ENCODE results near the gene RCC2.
"Not testable (repeated sequence)": the region's sequence is repeated elsewhere in the genome, so short reads cannot be mapped to it uniquely, and the experiment has no call there.

Gene RCC2

DNA sequence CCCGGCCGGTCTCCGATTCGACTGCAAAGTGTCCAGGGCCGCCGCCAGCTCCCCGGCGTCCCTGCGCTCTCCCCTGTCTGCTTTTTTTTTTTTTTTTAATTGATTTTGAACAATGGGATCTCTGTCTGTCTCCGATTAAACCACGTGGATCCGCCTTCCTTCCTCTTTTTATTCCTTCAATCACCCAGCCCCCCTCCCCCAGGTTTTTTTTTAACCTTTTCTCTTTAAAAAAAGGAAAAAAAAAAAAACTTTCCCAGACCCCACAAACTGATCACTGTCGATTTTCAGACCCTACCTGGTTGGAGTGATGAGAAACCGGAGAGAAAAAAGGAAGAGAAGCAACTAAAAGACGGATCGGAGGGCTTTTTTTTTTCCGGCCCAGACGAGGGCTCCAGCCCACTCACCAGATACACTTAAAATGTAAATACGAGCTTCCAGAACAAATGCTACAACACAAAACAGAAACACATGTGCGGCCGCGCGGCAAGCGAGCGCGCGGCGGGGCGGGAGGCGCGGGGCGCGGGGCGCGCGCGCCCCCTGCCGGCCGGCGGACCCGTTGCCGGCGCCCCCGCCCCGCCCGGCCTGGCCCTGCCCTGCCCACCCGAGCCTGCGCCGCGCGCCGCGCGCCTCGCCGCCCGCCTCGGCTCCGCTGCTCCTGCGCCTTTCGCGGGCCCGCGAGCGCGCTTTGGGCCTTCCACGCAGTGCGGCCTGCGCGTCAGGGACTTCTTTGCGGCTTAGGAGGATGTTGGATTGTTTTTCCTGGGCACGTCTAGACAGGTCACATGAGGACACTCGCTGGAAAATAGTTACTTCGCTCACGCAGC lies at the start of gene RCC2:
Gene RCC2 (minus strand): TSS at position 428 of the 824 bp plus-strand sequence. CDS start 1,163 bp downstream, outside the sequence.
- DNase-seq (ENCODE audit: low spot score) = peak; percentile 77

DNA sequence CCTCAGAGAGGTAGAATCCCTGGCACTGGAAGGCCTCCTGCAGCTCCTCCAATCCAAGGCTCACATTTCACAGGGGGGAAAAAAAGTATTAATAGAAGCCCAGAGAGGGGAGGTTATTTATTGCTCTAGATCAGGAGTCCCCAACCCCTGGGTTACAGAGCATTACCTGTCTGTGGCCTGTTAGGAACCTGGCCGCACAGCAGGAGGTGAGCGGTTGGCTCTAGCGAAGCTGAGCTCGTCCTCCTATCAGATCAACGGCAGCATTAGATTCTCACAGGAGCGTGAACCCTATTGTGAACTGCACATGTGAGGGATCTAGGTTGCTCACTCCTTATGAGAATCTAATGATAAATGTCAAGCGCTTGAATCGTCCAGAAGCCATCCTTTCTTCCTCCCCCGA lies 46.8 kb upstream of the RCC2 start:
- DNase-seq (ENCODE audit: low spot score) = no peak

DNA sequence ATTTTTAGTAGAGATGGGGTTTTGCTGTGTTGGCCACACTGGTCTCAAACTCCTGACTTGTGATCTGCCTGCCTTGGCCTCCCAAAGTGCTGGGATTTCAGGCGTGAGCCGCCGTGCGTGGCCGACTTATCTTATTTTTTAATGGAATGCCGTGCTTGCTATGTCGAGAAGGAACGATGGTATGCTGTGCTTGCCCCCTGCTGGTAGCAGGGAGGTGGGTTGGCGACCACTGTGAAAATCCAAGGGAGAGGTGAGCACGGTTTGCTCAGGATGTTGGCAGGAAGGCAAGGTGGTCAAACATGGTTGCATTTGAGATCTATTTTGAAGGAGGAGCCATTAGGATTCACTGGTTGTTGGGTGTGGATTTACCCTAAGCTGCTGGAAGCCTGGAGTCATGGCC lies 45.8 kb upstream of the RCC2 start:
- DNase-seq (ENCODE audit: low spot score) = no peak

DNA sequence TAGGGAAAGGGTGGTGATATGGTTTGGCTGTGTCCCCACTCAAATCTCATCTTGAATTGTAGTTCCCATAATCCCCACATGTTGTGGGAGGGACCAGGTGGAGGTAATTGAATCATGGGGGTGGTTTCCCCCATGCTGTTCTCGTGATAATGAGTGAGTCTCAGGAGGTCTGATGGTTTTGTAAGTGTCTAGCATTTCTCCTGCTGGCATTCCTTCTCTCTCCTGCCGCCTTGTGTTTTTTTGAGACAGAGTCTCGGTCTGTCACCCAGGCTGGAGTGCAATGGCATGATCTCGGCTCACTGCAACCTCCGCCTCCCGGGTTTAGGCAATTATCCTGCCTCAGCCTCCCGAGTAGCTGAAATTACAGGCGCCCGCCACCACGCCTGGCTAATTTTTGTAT lies 42.5 kb upstream of the RCC2 start:
- not testable (repeated sequence) for DNase-seq (ENCODE audit: low spot score)

DNA sequence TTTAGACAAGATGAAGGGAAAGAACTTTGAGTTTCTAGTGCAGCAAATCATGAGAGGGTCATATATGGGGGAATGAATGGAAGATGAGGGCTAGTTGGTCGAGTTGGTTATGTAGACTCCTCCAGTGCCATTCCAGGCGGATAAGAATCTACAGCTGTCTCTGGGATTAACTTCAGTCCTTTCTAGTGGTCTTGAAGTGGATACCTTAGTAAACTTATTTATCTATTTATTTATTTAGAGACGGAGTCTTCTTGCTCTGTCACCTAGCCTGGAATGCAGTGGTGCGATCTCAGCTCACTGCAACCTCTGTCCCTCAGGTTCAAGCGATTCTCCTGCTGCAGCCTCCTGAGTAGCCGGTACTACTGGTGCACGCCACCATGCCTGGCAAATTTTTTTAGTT lies 41.4 kb upstream of the RCC2 start:
- DNase-seq (ENCODE audit: low spot score) = no peak

DNA sequence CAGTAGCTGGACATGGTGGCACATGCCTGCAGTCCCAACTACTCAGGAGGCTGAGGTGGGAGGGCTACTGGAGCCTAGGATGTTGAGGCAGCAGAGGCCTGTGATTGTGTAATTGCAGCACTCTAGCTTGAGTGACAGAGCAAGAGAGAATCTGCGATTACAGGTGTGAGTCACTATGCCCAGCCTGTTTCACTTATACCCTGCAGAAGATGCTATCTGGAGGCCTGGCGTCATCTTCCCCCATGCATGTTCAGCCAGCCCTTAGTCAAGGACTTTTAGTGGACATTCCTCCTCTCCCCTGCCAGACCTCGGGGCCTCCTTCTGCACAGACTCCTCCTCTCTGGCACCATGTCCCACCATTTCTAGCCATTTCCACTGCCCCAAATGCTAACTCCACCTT lies 36.3 kb upstream of the RCC2 start:
- DNase-seq (ENCODE audit: low spot score) = no peak

DNA sequence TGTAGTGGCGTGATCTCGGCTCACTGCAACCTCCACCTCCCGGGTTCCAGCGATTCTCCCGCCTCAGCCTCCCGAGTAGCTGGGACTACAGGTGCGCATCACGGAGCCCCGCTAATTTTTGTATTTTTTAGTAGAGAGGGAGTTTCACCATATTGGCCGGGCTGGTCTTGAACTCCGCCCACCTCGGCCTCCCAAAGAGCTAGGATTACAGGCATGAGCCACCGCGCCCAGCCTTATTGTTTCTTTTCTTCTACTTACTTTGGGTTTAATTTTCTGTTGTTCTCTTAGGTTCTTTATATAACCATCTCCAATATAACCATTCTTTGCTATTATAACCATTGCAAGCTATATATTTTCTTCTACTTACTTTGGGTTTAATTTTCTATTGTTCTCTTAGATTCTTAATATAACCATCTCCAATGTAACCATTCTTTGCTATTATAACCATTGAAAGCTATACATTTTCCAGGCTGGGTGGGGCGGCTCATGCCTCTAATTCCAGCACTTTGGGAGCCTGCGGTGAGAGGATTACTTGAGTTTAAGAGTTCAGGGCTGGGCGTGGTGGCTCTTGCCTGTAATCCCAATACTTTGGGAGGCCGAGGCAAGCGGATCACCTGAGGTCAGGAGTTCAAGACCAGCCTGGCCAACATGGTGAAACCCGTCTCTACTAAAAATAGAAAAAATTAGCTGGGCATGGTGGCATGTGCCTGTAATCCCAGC lies 35.5 kb upstream of the RCC2 start:
- not testable (repeated sequence) for DNase-seq (ENCODE audit: low spot score)

DNA sequence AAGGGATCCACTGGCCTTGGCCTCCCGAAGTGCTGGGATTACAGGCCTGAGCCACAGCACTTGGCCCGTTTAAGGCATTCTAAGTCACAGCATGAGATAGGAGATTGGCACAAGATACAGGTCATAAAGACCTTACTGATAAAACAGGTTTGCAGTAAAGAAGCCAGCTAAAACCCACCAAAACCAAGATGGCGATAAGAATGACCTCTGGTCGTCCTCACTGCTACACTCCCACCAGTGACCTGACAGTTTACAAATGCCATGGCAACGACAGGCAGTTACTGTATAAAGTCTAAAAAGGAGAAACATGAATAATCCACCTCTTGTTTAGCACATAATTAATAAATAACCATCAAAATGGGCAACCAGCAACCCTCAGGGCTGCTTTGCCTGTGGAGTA lies 33.3 kb upstream of the RCC2 start:
- DNase-seq (ENCODE audit: low spot score) = no peak

DNA sequence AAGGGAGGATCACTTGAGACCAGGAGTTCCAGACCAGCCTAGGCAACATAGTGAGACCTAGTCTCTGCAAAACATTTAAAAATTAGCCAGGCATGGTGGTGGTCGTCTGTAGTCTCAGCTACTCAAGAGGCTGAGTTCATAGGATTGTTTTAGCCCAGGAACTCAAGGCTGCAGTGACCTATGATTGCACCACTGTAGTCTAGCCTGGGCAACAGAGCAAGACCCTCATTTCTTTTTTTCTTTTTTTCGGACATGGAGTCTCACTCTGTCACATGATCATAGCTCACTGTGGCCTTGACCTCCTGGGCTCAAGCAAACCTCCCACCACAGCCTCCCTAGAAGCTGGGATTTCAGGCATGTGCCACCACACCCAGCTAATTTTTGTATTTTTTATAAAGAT lies 31.9 kb upstream of the RCC2 start:
- no peak for DNase-seq (ENCODE audit: low spot score)

DNA sequence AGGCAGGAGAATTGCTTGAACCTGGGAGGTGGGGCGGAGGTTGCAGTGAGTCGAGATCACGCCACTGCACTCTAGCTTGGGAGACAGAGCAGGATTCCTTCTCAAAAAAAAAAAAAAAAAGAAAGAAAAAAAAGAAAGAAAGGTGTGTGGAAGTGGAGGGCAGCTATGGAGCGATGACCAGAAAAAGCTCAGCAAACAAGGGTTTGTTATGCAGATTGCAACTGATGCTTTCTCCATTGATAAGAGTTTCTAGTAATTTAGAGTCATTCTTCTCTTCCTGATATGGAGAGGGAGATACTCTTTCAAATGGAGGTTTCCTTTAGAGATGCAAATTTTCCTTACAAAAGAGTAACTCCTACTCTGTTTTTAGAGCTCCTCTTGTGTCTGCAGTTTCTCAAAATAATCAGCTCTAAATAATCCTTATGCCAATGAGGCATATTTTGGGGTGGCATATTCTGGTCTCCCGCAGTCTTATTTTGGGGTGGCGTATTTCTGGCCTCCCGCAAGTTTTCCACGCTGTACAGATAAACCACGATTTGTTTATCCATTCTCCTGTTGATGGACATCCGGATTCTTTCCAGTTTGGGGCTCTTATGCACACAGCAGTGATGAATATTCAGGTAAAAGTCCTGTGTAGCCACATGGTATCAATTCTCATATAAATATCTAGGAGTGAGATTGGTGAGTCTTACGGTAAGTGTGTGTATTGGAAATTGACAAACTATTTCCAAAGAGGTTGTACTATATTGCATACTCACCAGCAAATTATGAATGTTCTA lies 30.7 kb upstream of the RCC2 start:
- DNase-seq (ENCODE audit: low spot score) = no peak

DNA sequence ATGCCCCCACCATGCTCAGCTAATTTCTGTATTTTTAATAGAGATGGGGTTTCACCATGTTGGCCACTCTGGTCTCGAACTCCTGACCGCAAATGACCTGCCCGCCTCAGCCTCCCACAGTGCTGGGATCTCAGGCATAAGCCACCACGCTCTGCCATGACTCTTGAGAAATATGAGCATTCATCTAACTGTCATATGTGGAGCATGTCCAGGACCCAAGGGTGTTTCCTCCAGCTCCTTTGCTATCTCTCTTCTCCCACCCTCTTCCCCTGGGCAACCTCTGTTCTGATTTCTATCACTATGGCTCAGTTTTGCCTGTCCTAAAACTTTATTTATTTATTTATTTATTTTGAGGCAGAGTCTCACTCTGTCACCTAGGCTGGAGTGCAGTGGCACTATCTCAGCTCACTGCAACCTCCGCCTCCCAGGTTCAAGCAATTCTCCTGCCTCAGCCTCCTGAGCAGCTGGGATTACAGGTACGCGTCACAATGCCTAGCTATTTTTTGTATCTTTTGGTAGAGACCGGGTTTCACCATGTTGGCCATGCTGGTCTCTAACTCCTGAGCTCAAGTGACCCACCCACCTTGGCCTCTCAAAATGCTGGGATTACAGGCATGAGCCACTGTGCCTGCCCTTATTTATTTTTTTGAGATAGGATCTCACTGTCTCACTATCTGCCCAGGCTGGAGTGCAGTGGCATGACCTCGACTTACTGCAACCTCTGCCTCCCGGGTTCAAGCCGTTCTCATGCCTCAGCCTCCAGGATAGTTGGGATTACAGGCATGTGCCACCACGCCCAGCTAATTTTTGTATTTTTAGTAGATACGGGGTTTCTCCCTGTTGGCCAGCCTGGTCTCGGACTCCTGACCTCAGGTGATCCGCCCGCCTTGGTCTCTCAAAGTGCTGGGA lies 29.1 kb upstream of the RCC2 start:
- DNase-seq (ENCODE audit: low spot score) = not testable (repeated sequence)

DNA sequence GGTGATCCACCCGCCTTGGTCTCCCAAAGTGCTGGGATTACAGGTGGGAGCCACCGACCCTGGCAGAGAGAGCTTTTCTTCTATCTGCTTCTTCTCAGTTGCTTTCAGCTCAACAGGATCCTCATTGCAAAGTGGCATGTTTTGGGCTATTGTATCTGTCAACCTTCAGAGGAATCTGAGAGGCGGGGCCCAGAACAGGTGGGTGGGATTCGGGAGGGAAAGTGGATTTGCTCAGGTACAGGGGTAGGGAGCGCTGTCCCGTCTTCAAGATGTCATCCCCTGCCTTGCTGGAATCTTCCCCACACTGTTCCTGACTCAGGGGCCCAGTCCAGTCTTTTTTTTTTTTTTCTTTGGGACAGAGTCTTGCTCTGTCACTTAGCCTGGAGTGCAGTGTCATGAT lies 26.9 kb upstream of the RCC2 start:
- no peak for DNase-seq (ENCODE audit: low spot score)

DNA sequence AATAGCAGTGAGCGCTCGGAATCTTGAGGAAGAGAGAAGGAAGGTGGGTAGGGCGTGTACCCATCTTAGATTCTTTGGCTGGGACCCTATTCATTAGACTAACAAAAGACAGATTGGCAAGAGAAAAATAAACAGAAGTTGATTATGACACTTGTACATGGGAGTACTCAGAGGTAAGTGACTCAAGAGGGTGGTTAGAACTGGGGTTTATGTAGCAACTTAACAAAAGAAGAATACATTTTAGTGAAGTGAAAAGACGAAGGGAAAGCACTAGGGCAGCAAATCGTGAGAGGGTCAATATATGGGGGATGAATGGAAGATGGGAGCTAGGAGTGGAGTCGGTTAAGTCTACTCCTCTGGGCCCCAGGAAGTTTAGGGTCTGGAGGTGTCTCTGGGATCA lies 25.8 kb upstream of the RCC2 start:
- no peak for DNase-seq (ENCODE audit: low spot score)

DNA sequence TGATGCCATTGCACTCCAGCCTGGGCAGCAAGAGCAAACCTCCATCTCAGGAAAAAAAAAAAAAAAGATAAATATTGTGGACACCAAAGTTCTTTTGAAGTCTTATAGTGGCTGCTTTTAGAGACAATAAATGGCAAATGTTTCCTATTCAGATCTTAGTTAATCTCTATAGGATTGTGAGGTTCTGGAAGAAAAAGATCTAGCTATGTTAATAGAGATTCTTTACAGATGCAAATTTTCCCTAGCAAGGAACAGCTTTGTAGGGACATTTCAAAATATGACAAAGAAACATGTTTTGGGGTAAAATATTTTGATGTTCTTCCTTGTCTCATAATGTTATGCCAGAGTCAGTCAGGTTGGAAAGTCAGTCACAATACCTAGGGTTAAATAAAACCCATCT lies 24.5 kb upstream of the RCC2 start:
- no peak for DNase-seq (ENCODE audit: low spot score)

DNA sequence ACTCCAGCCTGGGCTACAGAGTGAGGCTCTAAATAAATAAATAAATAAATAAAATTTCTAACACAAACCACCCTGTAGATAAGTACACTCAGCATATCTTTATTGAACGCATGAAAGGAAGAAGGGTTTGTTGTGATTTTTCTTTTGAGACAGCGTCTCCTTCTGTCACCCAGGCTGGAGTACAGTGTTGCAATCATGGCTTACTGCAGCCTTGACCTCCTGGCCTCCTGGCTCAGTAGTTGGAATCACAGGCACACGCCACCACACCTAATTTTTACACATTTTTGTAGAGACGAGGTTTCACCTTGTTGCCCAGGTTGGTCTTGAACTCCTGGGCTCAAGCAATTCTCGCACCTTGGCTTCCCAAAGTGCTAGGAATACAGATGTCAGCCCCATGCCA lies 23.2 kb upstream of the RCC2 start:
- DNase-seq (ENCODE audit: low spot score) = no peak

DNA sequence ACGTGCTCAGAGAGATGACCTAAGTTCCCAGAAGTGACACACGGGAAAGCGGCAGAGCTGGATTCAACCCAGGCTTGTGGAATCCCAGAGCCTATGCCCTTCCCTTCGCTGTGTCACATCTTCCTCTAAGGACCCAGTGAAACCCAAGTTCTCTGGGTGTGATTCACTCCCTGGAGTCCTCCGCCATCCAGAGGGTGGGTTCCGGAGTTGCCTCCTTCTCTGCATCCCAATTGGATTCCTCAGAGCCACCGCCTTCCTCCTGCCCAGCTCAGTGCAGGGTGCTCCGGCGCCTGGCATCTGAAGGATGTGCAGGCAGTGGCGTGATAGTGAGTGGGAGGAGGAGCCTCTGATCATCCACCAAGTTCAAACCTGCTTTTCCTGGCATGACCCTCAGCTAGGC lies 20.7 kb upstream of the RCC2 start:
- DNase-seq (ENCODE audit: low spot score) = no peak

DNA sequence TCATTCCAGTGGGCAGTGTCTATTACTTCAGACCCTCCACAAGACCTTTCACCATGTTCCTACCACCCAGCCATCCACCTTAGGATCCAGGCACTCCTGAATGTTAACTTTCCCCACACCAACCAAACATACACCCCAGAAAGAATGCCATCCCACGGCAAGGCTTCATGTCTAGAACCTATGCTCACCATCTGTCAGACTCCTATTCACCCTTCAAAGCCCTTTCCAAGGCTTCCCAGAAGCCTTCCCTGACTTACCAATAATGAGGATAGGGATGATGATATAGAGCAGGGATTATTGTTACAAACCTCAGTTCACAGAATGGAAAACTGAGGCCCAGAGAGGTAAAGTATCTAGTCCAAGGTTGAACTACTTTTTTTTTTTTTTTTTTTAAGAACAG lies 19.3 kb upstream of the RCC2 start:
- no peak for DNase-seq (ENCODE audit: low spot score)

DNA sequence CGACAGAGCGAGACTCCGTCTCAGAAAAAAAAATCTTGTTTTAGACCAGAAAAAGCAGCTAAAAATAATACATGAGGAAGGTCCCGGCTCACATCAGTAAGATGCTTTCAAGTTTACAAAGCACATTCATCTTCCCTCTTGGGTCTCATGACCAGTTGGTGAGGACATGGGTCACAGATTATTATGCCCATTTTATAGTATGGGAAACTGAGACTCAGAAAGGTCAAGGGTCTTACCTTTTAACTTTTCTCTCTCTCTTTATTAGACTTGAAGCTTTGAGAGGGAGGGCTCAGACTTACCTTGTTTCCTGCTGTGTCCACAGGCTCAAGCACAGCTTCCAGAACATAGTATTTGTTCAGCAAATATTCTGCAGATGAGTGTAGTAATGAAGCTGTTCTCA lies 13.2 kb upstream of the RCC2 start:
- DNase-seq (ENCODE audit: low spot score) = no peak

DNA sequence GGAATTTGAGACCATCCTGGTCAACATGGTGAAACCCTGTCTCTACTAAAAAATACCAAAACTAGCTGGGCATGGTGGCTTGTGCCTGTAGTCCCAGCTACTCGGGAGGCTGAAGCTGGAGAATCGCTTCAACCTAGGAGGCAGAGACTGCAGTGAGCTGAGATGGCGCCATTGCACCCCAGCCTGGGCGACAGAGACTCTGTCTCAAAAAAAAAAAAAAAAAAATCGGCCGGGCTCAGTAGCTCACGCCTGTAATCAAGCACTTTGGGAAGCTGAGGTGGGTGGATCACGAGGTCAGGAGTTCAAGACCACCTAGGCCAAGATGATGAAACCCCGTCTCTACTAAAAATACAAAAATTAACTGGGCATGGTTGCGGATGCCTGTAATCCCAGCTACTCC lies 12.7 kb upstream of the RCC2 start:
- not testable (repeated sequence) for DNase-seq (ENCODE audit: low spot score)

DNA sequence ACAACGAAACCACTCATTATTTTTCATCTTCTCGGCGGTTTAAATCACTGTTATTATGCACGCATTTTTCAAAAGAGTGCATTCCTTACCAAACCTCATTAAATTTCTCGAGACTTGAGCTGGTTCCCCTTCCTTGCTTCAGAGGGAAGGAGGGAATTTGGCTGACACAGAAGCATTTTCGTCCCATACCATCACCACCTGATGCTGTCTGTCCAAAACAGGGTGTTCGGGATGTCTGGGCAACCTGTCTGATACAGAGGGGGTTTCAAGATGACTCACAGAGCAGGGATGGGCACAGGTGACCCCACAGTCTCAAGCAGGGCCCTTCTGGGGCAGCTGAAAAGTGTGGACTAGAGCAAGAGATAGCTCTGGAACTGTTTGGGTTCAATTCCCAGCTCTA lies 12.3 kb upstream of the RCC2 start:
- DNase-seq (ENCODE audit: low spot score) = no peak

DNA sequence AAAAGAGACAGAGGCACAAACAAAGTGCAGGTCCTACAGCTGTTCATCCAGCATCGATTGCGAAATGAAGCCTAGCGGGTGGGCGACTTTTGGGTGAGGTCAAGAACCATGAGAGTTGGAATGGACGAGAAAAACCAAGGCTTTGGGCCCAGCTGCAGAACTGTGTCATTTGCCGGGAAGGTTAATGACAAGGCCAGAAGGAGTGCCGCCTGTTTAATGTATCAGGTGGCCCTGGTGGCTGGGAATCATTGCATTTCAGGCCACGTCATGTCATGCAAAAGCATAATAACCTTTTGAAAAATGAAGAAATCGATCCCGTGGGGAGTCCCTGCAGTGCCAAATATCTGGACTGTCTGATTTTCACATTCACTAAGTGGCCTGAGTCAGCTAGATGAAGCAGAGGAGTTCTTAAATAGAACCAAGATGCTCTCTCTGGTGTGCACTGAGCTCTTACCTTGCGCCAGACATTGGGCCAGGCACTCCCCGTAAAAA lies 8.1 kb upstream of the RCC2 start:
- DNase-seq (ENCODE audit: low spot score) = no peak

DNA sequence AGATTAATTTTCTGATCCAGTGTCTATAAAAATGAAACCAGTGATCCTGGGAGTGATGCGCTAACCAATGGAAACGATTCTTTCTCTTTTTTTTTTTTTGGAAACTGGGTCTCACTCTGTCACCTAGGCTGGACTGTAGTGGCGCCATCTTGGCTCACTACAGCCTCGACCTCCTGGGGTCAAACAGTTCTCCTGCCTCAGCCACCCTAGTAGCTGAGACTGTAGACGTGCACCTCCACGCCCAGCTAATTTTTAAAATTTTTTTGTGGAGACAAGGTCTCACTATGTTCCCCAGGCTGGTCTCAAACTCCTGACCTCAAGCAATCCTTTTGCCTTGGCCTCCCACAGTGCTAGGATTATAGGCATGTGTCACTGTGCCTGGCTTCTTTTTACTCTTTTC lies 3.4 kb upstream of the RCC2 start:
- no peak for DNase-seq (ENCODE audit: low spot score)

Data from HuH-7.5 (cell line).